ENCODE measurements around the gene DYRK3.

- TF ChIP-seq EZH2 (IDR thresholded peaks at IDR 0.05; ENCODE audit: borderline replicate concordance, low read length): no peak
- no peak for TF ChIP-seq CTCF (conservative IDR thresholded peaks at IDR 0.05 in 1 of 2, IDR thresholded peaks at IDR 0.05 in 1 of 2; ENCODE audit: extremely low read depth in 1 of 2, insufficient read depth in 1 of 2, low read depth in 1 of 2, low read length in 2 of 2)
These were observed 31.8 kb downstream of the DYRK3 start for GRCh38 chr1:206666954-206667665.

Measured in mammary epithelial cell (primary cell).